HG02623 (cell line): ENCODE results near the gene CDK2.
A peak's percentile ranks its signal among the peaks of the same experiment; 100 is the strongest.
"Not testable (repeated sequence)": the region's sequence is repeated elsewhere in the genome, so short reads cannot be mapped to it uniquely, and the experiment has no call there.

ENCODE experiments used
- ATAC-seq: cut with Tn5 transposase; IDR thresholded peaks from one replicate; pipeline ENCODE4 v1.9.1; 2021; ENCODE audit warnings: moderate library complexity; ENCODE audit not compliant: unreplicated experiment

CDK2 gene

GRCh38 chr12:55966408-55967281, at the start of gene CDK2:
TSS of gene CDK2 (plus strand) at chr12:55966830. CDS start at chr12:55967009, 179 bp downstream.
- peak; percentile 88 for ATAC-seq

- not testable (repeated sequence) for ATAC-seq
Observed at GRCh38 chr12:55919032-55919431, 47.6 kb upstream of the CDK2 start.

- no peak for ATAC-seq
Observed at GRCh38 chr12:55922126-55922525, 44.5 kb upstream of the CDK2 start.

DNA sequence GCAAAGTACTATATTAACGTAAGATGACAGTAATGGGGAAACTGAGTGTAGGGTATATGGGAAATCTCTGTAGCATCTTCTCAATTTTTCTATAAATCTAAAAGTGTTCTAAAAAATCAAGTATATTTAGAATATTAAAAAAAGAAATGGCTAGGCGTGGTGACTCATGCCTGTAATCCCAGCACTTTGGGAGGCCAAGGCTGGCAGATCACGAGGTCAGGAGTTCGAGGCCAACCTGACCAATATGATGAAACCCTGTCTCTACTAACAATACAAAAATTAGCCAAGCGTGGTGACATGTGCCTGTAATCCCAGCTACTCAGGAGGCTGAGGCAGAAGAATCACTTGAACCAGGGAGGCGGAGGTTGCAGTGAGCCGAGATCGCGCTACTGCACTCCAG, 43.0 kb upstream of the CDK2 start:
- ATAC-seq = not testable (repeated sequence)

DNA sequence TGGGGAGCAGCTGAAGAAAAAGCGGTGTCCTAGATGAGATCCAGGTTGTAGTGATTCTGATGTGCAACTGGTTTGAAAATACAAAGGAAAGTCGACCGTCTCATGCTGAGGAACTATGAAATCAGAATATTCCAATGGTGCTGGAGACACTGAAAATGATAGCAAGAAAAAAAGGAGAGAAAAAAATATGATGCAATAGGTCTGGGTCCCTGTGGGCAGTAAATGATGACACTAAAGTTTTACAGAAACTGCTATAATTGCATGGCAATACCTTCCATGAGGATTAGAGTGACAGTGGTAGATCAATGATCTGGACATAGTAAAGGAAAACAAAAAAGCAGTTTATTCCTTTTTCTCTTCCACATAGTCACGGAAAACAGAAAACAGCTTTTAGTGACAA, 41.3 kb upstream of the CDK2 start:
- ATAC-seq = no peak

- ATAC-seq = no peak
Observed at GRCh38 chr12:55925870-55926737, 40.5 kb upstream of the CDK2 start.

DNA sequence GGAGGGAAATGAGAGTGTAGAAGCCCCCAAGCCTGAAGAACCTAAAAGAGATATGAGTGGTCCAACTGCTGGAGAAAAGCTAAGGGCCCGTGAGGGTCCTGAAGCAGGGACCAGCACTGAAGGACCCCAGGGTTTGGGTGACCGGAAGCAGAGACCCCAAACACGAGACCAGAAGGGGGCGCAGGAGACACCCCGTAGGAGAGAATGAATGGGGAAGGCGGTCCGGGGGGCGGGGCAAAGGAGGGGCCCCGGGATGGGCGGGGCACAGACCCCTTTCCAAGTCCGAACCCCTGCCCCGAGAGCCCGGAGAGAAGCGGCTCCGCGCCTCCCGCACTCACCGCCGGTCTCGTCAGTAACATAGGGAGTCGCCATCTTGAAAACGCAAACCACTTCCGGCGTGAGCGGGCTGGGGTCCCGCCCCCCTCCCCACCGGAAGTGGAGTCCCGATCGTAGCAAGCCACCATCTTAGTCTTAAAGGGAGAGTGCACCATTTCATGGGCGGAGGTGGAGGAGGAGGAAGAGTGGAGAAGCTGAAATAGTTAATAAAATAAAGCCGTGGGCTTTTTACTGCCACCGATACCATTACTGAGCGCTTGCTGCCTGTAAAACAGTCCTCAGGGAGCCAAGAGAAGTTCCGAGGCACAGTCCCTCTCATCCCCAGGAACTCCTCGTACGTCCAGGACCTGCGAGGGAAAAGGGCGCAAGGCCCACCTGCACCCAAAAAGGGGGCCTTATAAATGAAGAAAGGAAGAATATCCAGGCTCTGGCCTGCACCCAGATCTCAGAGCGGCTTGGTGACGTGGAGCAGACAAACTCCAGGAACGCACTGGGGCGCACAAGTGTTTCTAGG, 39.7 kb upstream of the CDK2 start:
- peak; percentile 35 for ATAC-seq

GRCh38 chr12:55927588-55928502, 38.8 kb upstream of the CDK2 start, which contains the start of gene PYM1:
TSS of gene PYM1 (minus strand) at chr12:55927894. CDS start at chr12:55927761, 133 bp downstream.
- ATAC-seq = peak; percentile 37

- peak; percentile 35 for ATAC-seq
Observed at GRCh38 chr12:55929306-55929791, 37.3 kb upstream of the CDK2 start.

DNA sequence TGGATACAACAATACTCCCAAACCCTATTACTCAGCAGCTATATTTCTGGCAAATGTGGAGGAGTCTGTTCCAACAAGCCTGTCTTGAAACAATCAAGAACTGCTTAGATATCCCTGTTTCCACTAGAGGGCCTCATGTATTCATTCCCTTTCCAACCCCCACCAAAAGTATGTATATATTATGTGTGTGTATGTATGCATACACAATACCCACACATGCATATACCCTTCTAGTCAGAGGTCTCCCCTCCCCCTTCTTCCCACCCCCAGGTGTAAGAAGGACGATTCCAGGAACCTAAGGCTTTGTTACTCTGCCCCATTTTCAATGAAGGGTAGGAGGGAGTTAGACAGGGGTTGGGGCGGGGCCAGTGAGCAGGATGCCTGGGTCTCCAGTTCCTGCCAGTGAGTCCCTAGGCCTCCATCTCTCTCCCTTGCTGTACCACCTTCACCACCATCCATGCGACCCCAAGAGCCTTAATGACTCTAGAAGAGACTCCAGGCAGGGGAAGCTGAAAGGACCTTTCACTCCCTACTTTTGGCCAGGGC, 35.8 kb upstream of the CDK2 start, which contains the start of gene DGKA:
TSS of gene DGKA (plus strand) at position 392 of the 546 bp plus-strand sequence. CDS start 5,342 bp downstream, outside the sequence.
- ATAC-seq = no peak

DNA sequence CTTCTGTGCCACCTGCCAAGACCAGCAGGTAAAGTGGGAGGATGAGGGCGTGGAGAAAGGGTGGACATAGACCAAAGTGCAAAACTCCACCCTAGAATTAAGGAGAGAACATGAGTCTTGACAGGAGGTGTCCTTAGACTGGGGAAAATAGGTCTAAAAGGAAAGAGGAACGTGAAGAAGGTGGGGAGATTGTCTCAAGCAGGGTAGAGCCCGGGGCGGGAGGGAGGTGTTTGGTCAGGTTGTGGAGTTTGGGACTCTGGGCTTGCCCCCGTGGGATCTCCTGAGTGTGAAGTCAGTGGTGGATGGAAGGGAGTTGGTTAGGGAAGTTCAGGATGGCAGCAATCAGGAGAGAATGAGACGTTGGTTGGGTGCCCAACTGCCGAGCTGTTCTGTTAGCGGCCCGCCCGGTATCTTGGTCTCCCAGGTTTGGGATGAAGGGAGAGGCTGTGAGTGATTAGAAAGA, 35.3 kb upstream of the CDK2 start:
- no peak for ATAC-seq

DNA sequence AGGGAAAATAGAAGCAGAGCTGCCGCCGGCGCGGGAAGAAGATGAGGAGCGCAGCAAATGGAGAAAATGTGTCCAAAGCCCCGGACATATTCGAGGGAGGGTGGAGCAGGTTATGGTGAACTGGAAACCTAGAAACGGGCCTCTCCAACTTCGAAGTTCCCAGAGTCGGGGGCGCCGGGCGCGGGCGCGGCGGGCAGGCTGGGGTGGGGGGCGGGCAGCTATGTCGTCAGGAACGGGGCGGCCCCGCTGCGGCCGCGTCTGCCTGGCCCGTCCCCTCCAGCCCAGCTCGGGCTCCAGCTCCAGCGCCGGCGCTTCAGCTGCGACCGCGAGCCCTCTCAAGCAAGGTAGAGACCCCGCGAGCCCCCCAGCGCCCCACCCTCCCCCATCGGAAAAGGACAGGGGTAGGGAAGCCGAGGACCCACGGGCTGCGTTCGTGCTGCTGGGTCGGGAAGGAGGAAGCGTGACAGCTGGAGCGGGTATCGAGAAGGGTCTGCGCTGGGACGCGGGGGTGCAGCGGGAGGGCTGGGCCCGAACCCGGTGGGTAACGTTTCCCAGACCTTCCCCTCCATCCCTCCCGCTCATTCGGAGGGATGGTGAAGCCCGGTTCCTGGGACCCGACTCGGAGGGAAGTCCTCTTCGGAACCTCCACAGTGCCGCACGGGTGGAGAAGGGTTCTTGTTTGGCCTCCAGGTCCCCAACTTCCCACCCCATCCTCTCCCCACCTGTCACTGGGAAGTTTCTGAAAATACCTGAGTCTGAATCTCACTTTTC, 34.7 kb upstream of the CDK2 start:
- ATAC-seq = no peak

DNA sequence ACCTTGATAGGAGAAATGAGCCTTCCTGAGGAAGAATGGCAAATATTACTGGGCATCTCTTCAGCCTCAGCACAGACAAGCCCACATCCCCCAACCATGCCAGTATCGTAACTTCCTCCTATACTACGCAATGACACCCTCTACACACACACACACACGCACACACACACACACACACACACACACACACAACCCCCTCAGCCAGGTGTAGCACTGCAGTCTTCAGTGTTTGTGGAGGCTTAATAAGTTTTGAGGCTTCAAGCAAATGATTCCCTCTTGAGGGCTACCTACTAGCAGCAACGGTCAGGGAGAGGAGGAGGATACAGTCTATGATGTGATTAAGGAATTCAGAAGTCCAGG, 34.1 kb upstream of the CDK2 start:
- ATAC-seq = no peak

- no peak for ATAC-seq
Observed at GRCh38 chr12:55933169-55933798, 33.3 kb upstream of the CDK2 start.

DNA sequence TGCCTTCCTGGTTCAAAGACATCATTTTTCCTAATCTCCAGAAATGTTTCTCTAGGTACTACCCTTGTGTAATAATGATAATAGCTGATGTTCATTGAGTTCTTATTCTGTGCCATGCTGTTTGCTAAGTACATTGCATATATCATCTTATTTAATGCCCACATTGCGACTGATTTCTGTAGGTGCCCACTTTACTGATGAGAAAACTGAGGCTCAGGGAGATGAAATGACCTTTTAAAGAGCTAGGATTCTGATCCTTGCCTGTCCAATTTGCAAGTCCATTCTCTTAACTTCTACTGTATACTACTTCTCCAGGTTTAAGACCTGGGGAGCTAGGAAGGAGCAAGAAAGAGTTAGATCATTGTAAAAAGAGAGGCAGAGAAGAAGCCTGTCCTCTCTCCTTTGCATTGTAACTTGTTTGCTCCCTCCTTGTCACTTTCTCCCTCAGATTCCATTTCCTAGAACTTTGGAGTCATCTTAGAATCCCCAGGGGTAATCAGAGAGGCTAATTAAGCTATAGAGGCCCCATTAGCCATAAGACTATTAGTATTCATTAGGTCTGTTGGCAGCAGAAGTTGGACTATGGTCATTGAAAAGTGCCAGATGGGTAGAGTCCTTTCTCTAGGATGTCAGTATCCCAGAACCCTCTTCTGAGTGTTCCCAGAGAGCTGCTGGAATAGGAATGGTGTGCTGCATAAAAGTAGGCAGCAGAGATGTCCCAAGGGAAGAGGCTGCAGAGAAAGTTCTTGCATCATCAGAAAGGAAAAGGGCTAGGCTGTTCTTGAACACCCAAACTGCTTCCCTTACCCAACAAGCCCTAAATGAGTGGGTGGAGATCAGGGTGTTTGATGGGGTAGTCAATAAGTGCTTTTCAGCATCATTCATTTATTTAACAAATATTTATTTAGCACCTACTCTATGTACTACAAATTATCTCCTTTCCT, 32.6 kb upstream of the CDK2 start:
- no peak for ATAC-seq

DNA sequence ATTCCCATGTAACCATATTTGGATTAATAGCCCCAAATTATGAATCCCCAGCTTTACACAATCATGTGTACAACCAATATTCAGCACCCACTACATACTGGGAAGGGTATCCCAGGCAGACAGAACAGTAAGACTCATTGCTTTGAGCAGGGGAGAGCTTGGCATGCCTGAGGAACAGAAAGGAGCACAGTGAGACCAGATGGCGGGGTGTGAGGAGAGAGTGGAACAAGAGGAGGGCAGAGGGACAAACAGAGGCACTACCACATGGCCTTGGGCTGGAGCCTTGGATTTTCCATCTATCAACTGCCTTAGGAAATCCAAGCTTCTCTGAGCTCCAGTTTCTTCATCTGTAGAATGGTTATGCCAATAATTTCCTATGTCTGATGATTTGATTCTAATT, 31.9 kb upstream of the CDK2 start:
- no peak for ATAC-seq

GRCh38 chr12:55935738-55936151, 30.9 kb upstream of the CDK2 start:
- no peak for ATAC-seq
